Chondrocyte (in vitro differentiated cells): ENCODE measurements around the gene USP25. TPM values are rescaled to one million over a fixed set of nuclear protein-coding genes. Genes with fewer than 3 reads are reported as not detected.

ENCODE experiments used
- DNase-seq: peaks from one replicate; pipeline ENCODE4 v3.0.0; 2021; ENCODE audit warnings: mixed read lengths, low spot score
- H3K27ac Mint-ChIP-seq: one replicate; pipeline ENCODE4 v1.8.0; 2021; ENCODE audit warnings: mild to moderate bottlenecking, moderate library complexity, mixed read lengths; ENCODE audit not compliant: unreplicated experiment
- H3K27me3 Mint-ChIP-seq: 2 replicates; pipeline ENCODE4 v1.8.0; 2021; ENCODE audit warnings: low read depth, mixed read lengths
- H3K36me3 Mint-ChIP-seq: 2 replicates; pipeline ENCODE4 v1.8.0; 2021; ENCODE audit warnings: low read depth, mixed read lengths
- H3K4me1 Mint-ChIP-seq: 2 replicates; pipeline ENCODE4 v1.8.0; 2021; ENCODE audit warnings: low read depth, mild to moderate bottlenecking, mixed read lengths
- H3K4me3 Mint-ChIP-seq: one replicate; pipeline ENCODE4 v1.8.0; 2021; ENCODE audit warnings: mild to moderate bottlenecking, moderate library complexity, mixed read lengths; ENCODE audit not compliant: unreplicated experiment
- H3K9me3 Mint-ChIP-seq: 2 replicates; pipeline ENCODE4 v1.8.0; 2021; ENCODE audit warnings: low read depth, mixed read lengths
- CTCF ChIP-seq: fragments of 200-600 bp; sonication (generic); IDR thresholded peaks from 2 replicates; pipeline ENCODE4 v1.5.0; 2021; ENCODE audit warnings: antibody characterized with exemption, mild to moderate bottlenecking, moderate library complexity
- total RNA-seq: library from RNA; stranded (reverse); gene quantifications from 3 replicates; pipeline ENCODE4 v1.2.1, GENCODE V29; 2021

USP25 gene
- total RNA-seq, 1 donor from 2014 or later: 58.9 TPM

DNA sequence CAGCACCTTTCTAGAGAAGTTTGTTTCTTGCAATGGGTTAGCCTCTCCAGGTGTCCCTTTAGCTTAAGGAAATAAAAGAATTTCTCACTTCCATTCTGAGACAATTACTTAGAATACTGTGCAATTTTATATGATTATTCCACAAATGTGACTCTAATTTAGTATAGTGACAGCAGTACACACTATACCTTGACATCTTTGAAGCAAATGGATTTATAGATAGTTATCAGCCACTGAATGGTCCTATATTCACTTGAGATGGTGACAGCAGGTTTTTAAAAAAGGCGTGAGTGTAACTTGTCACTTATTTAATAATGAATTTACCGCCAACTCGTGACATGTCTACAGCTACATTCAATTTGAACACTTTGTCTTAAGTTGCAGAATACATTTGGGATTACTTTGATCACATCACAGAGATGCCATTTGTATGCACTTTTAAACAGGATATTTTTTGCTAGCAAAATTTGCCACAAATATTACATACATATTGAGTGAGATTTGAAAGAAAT lies 71.6 kb downstream of the USP25 start:
- H3K27me3 Mint-ChIP-seq: no peaks in the 10 kb centered on the region
- DNase-seq: no peak
- H3K4me1 Mint-ChIP-seq: peaks cover 37% of the 10 kb centered on the region
- no peak overlapping the region for H3K27ac Mint-ChIP-seq
- TF ChIP-seq CTCF: no peak
- H3K9me3 Mint-ChIP-seq: no peaks in the 10 kb centered on the region
- H3K4me3 Mint-ChIP-seq: no peak overlapping the region
- H3K36me3 Mint-ChIP-seq: peaks cover 4% of the 10 kb centered on the region

GRCh38 chr21:15804247-15805005 lies 74.6 kb downstream of the USP25 start:
- no peak for DNase-seq
- TF ChIP-seq CTCF: no peak
- no peaks in the 10 kb centered on the region for H3K27me3 Mint-ChIP-seq
- no peak overlapping the region for H3K4me3 Mint-ChIP-seq
- H3K9me3 Mint-ChIP-seq: no peaks in the 10 kb centered on the region
- peak overlapping the region; percentile 41 for H3K27ac Mint-ChIP-seq
- H3K4me1 Mint-ChIP-seq: peaks cover 27% of the 10 kb centered on the region
- peaks cover 7% of the 10 kb centered on the region for H3K36me3 Mint-ChIP-seq

GRCh38 chr21:15809065-15809464 lies 79.3 kb downstream of the USP25 start:
- H3K36me3 Mint-ChIP-seq: peaks cover 18% of the 10 kb centered on the region
- no peaks in the 10 kb centered on the region for H3K9me3 Mint-ChIP-seq
- H3K27ac Mint-ChIP-seq: no peak overlapping the region
- H3K27me3 Mint-ChIP-seq: no peaks in the 10 kb centered on the region
- H3K4me3 Mint-ChIP-seq: no peak overlapping the region
- no peak for TF ChIP-seq CTCF
- peaks cover 38% of the 10 kb centered on the region for H3K4me1 Mint-ChIP-seq
- DNase-seq: no peak

DNA sequence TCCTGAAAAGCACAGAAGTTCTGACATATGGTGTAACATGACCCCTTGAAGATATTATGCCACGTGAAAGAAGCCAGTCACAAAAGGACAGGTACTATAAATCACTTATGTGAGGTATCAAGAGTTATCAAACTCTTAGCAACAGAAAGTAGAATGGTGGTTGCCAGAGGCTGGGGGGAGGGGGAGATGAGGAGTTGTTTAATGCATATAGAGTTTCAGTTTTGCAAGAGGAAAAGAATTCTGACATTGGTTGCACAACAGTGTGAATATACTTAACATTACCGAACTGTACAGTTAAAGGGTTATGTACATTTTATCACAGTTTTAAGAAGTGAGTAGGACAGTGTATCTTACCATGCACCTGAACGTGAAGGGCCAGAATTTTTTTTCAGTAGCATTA lies 80.0 kb downstream of the USP25 start:
- DNase-seq: no peak
- H3K36me3 Mint-ChIP-seq: peaks cover 22% of the 10 kb centered on the region

DNA sequence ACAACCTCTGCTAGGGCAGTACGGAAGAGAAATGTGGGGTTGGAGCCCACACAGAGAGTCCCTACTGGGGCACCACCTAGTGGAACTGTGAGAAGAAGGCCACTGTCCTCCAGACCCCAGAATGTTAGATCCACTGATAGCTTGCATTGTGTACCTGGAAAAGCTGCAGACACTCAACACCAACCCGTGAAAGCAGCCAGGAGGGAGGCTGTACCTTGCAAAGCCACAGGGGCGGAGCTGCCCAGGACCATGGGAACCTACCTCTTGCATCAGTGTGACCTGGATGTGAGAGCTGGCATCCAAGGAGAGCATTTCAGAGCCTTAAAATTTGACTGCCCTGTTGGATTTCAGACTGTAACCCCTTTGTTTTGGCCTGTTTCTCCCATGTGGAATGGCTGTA lies 85.5 kb downstream of the USP25 start:
- no peak for TF ChIP-seq CTCF
- no peak for DNase-seq
- Mint-ChIP-seq H3K36me3 (peaks cover 38% of the 10 kb centered on the region), H3K27ac (no peak overlapping the region), H3K9me3 (no peaks in the 10 kb centered on the region), H3K27me3 (no peaks in the 10 kb centered on the region), H3K4me1 (peaks cover 16% of the 10 kb centered on the region), H3K4me3 (no peak overlapping the region)

More for the DNA sequence above, 80.0 kb downstream of the USP25 start:
- Mint-ChIP-seq H3K4me3 (no peak overlapping the region), H3K9me3 (no peaks in the 10 kb centered on the region), H3K4me1 (peaks cover 38% of the 10 kb centered on the region), H3K27ac (peak overlapping the region; percentile 12), H3K27me3 (no peaks in the 10 kb centered on the region)
- TF ChIP-seq CTCF: no peak
